K562 (cell line): Measurements from ENCODE around the gene SUPT3H. TPM values are rescaled to one million over a fixed set of nuclear protein-coding genes. Genes with fewer than 3 reads are reported as not detected.

Experiments
- ATAC-seq: fragments of 200-7000 bp; cut with Tn5 transposase; 3 replicates; pipeline ENCODE4 v1.9.1; 2020; ENCODE audit warnings: moderate library complexity
- BruUV-seq: library from RNA; stranded (reverse); fragments of 400-500 nt; replicated peaks from 2 replicates; lab custom pipeline; 2021; lab: Mats Ljungman, UMichigan
- CTCF ChIA-PET: fragments of 300-600 bp; formaldehyde crosslinking; extraction: SDS; loops from one replicate; lab custom pipeline; 2021; ENCODE audit warnings: low intra/inter-chr PET ratio; lab: Yijun Ruan, JAX
- POLR2A ChIA-PET: fragments of 300-600, 350-650 bp; sonication (Branson Sonifier 250); formaldehyde crosslinking; extraction: SDS; loops from one replicate; lab custom pipeline; 2021; ENCODE audit warnings: antibody characterized with exemption, inconsistent platforms; lab: Yijun Ruan, JAX
- DNase-seq, 4 experiments: peaks; one replicate each; pipeline versions ENCODE4 v3.0.0 to v3.0.0-alpha.2; 2011 to 2018; ENCODE audit warnings: low spot score in 3 of 4, mixed read lengths in 3 of 4; ENCODE audit errors: extremely low read depth in 1 of 4
- FAIRE-seq: peaks from 2 replicates; lab custom pipeline; 2011; peaks lifted over from hg19 to GRCh38; lab: Jason Lieb, UNC
- H2AFZ ChIP-seq: 2 replicates; pipeline ENCODE4 v1.6.0; 2011; ENCODE audit warnings: low read depth, low read length, control low read depth, inconsistent platforms
- H3K27ac ChIP-seq: fragments of 200-600 bp; 3 replicates; pipeline ENCODE4 v1.8.0; 2011; ENCODE audit warnings: low read depth, mild to moderate bottlenecking, control low read depth, inconsistent platforms, low read length, moderate library complexity, mixed read lengths; ENCODE audit errors: extremely low read depth
- H3K27me3 ChIP-seq, 2 experiments: fragments of 300-600 bp in 1 of 2; 2 replicates in 1 of 2; 3 replicates in 1 of 2; pipeline versions ENCODE4 v1.6.0 to v1.8.0; 2011; ENCODE audit warnings: inconsistent platforms in 2 of 2, low read length in 2 of 2, mild to moderate bottlenecking in 1 of 2, mixed read lengths in 1 of 2, moderate library complexity in 1 of 2; ENCODE audit not compliant: control insufficient read depth in 2 of 2, insufficient read depth in 2 of 2
- H3K36me3 ChIP-seq: fragments of 300-600 bp; 3 replicates; pipeline ENCODE4 v1.8.0; 2011; ENCODE audit warnings: mild to moderate bottlenecking, low read length, inconsistent platforms; ENCODE audit not compliant: control insufficient read depth, insufficient read depth
- H3K4me1 ChIP-seq, 2 experiments: fragments of 200-600 bp in 1 of 2; replicated peaks in 1 of 2; 2 replicates in 1 of 2; 3 replicates in 1 of 2; pipeline versions ENCODE4 v1.5.1 to v1.8.0; 2011; ENCODE audit warnings: inconsistent platforms in 2 of 2, low read length in 2 of 2, mild to moderate bottlenecking in 1 of 2, mixed read lengths in 1 of 2, moderate library complexity in 1 of 2; ENCODE audit not compliant: control insufficient read depth in 2 of 2, insufficient read depth in 2 of 2
- H3K4me2 ChIP-seq: 2 replicates; pipeline ENCODE4 v1.6.1; 2011; ENCODE audit warnings: low read length, control low read depth, inconsistent platforms, mixed read lengths; ENCODE audit not compliant: insufficient read depth
- H3K4me3 ChIP-seq: fragments of 200-600 bp; sonication (generic), shearing (Covaris generic); 2 replicates; pipeline ENCODE4 v1.5.1; 2016; ENCODE audit warnings: control low read depth, inconsistent platforms
- H3K79me2 ChIP-seq: fragments of 200-600 bp; 3 replicates; pipeline ENCODE4 v1.8.0; 2011; ENCODE audit warnings: low read length, inconsistent platforms; ENCODE audit not compliant: control insufficient read depth, insufficient read depth
- H3K9ac ChIP-seq, 2 experiments: 2 replicates each; pipeline versions ENCODE4 v1.6.0 to v1.6.1; 2011; ENCODE audit warnings: low read depth in 2 of 2, low read length in 2 of 2, control low read depth in 1 of 2, inconsistent platforms in 1 of 2, mild to moderate bottlenecking in 1 of 2, mixed read lengths in 1 of 2; ENCODE audit not compliant: insufficient read depth in 1 of 2
- H3K9me1 ChIP-seq: one replicate; pipeline ENCODE4 v1.6.0; 2011; ENCODE audit warnings: inconsistent platforms, mild to moderate bottlenecking, low read length, moderate library complexity; ENCODE audit not compliant: control insufficient read depth, insufficient read depth
- H3K9me3 ChIP-seq: replicated peaks from 2 replicates; pipeline ENCODE4 v1.5.1; 2011; ENCODE audit warnings: low read depth, low read length, inconsistent platforms; ENCODE audit not compliant: control insufficient read depth, insufficient read depth
- H4K20me1 ChIP-seq: replicated peaks from 2 replicates; pipeline ENCODE4 v1.6.1; 2011; ENCODE audit warnings: low read length, inconsistent platforms, mixed read lengths; ENCODE audit not compliant: control insufficient read depth, insufficient read depth
- ARID3B ChIP-seq: fragments of 250-450 bp; sonication (Bioruptor Pico); IDR thresholded peaks from 2 replicates; pipeline ENCODE4 v1.4.0; 2020; ENCODE audit warnings: borderline replicate concordance
- CBFB ChIP-seq: sonication (generic); formaldehyde crosslinking; IDR thresholded peaks from 2 replicates; pipeline ENCODE4 v1.4.0; 2020; ENCODE audit warnings: mild to moderate bottlenecking, missing genetic modification reagents
- CREB5 ChIP-seq: fragments of 250-450 bp; sonication (Bioruptor Pico); IDR thresholded peaks from 2 replicates; pipeline ENCODE4 v1.5.0; 2020; ENCODE audit warnings: mild to moderate bottlenecking
- NFRKB ChIP-seq: fragments of 450-650 bp; IDR thresholded peaks from 2 replicates; pipeline ENCODE4 v1.6.1; 2016; ENCODE audit warnings: low read depth
- NR0B1 ChIP-seq: fragments of 450-650 bp; IDR thresholded peaks from one replicate; pipeline ENCODE4 v1.6.1; 2018; ENCODE audit warnings: mild to moderate bottlenecking, moderate library complexity; ENCODE audit not compliant: partially characterized antibody
- TEAD2 ChIP-seq: fragments of 450-650 bp; IDR thresholded peaks from 2 replicates; pipeline ENCODE4 v1.6.1; 2016; ENCODE audit warnings: missing genetic modification characterization, control low read depth, missing compliant biosample characterization
- U2AF1 ChIP-seq: fragments of 200-400 bp; formaldehyde crosslinking; optimal IDR thresholded peaks from 2 replicates; pipeline ENCODE3; 2017; ENCODE audit warnings: mild to moderate bottlenecking, low read depth, low read length, moderate library complexity
- ZFX ChIP-seq: sonication (generic); formaldehyde crosslinking; IDR thresholded peaks from 2 replicates; pipeline ENCODE4 v1.8.0; 2022; ENCODE audit warnings: mild to moderate bottlenecking, missing genetic modification reagents, moderate library complexity
- ZNF589 ChIP-seq: fragments of 200-800 bp; sonication (Bioruptor generic); IDR thresholded peaks from 2 replicates; pipeline ENCODE4 v1.6.1; 2016; ENCODE audit warnings: low read depth, missing genetic modification characterization, missing compliant biosample characterization
- WGBS: fragments of 100-300 bp; shearing (Covaris generic); methylation state at CpG from one replicate; pipeline ENCODE4 v1.1.6; 2016; ENCODE audit warnings: low coverage, mixed read lengths; ENCODE audit not compliant: insufficient coverage; ENCODE audit errors: missing lambda C conversion rate; 5-methylcytosine and 5-hydroxymethylcytosine counted together
- in situ Hi-C: fragments of 300-500 bp; cut with MboI; formaldehyde crosslinking; loops from 4 replicates; pipeline ENCODE4 v1.15.0; 2018; ENCODE audit warnings: inconsistent platforms, mixed read lengths
- intact Hi-C: fragments of 100-400 bp; cut with micrococcal nuclease; formaldehyde crosslinking; loops from 2 replicates; pipeline ENCODE4 v1.14.2; 2022
- polyA plus RNA-seq, 8 experiments: library from polyadenylated mRNA; depleted of rRNA in 4 of 8; stranded (reverse) in 5 of 8; unstranded in 3 of 8; fragments of >200 nt; fragmentation: Nextera tagmentation in 2 of 8; fragmentation: Illumina TruSeq in 1 of 8; extraction: Ambion mirVana in 2 of 8; extraction: Trizol in 1 of 8; gene quantifications; 2 replicates each; pipeline versions ENCODE4 v1.2.1 to v1.2.3, GENCODE V29; 2011 to 2014; ENCODE audit warnings: inconsistent platforms in 1 of 8, missing spikeins in 1 of 8
- total RNA-seq, 7 experiments: library from RNA; depleted of rRNA in 6 of 7; stranded (reverse); fragments of >200 nt in 6 of 7; fragmentation: Illumina TruSeq in 2 of 7; extraction: Trizol in 2 of 7; gene quantifications; 2 replicates each; pipeline versions ENCODE4 v1.2.1 to v1.2.3, GENCODE V29; 2011 to 2021; ENCODE audit warnings: low replicate concordance in 1 of 7

Gene SUPT3H
- total and polyA plus RNA-seq, 9 of the 15 experiments (the other 6 are each of a cell fraction or from before 2014, with no cell fraction given) = 7.2 to 16.3 (median 11.9) TPM

GRCh38 chr6:44789806-44790205 is 587.9 kb downstream of the SUPT3H start:
- DNase-seq (no peak), FAIRE-seq (no peak)
- in situ Hi-C loops = no loop called here
- no peak overlapping the region for H3K4me2 ChIP-seq
- TF ChIP-seq ARID3B (CRISPR knock-in tag) = no peak
- TF ChIP-seq TEAD2 = no peak
- no peak for TF ChIP-seq CREB5 (CRISPR knock-in tag)
- no peak for TF ChIP-seq NFRKB
- TF ChIP-seq CBFB (CRISPR knock-in tag) = no peak
- no peak for TF ChIP-seq ZNF589 (CRISPR knock-in tag)
- no peak for TF ChIP-seq NR0B1
- TF ChIP-seq ZFX = no peak
- TF ChIP-seq U2AF1 = no peak
- TF ChIP-seq, all 486 proteins: peak for 0
- Histone ChIP-seq H3K4me1 (no peaks in the 10 kb centered on the region), H3K27me3 (peaks cover 13 to 38% of the 10 kb centered on the region in 2 experiments), H3K9me1 (no peaks in the 10 kb centered on the region), H3K27ac (no peak overlapping the region), H3K9me3 (no peaks in the 10 kb centered on the region), H4K20me1 (no peaks in the 10 kb centered on the region), H3K36me3 (no peaks in the 10 kb centered on the region), H3K4me3 (no peak overlapping the region), H2AFZ (no peak overlapping the region), H3K9ac (no peak overlapping the region), H3K79me2 (no peaks in the 10 kb centered on the region)
- intact Hi-C loops = no loop called here
- no TSS peak for BruUV-seq
- ChIA-PET CTCF (no interaction called here), POLR2A (no interaction called here)
- no peak for ATAC-seq
- 1% methylated on average over 7 of the region's 7 CpGs for WGBS
